Measurements from ENCODE around the gene SEC31A.
"Not testable (repeated sequence)": the region's sequence is repeated elsewhere in the genome, so short reads cannot be mapped to it uniquely, and the experiment has no call there.

Gene SEC31A

DNA sequence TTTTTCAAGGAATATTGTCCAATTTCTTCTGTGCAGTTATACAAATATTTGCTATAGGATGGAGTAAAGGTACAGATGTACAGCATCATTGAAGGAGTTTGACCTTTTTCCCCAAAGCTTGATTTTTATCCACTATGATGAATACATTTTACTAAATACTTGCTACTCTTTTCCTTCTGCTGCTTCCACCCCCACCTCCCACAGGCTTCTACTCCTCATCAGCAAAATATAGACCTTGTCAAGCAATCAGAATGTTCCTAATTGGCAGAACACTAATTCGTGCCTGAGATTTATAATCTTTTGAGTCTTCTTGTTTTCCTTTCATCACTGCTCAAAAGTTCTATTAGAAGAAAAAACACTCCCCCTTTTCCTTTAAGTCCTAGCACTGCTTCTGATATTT, 5.8 kb upstream of the SEC31A start:
- no peak for DNase-seq

DNA sequence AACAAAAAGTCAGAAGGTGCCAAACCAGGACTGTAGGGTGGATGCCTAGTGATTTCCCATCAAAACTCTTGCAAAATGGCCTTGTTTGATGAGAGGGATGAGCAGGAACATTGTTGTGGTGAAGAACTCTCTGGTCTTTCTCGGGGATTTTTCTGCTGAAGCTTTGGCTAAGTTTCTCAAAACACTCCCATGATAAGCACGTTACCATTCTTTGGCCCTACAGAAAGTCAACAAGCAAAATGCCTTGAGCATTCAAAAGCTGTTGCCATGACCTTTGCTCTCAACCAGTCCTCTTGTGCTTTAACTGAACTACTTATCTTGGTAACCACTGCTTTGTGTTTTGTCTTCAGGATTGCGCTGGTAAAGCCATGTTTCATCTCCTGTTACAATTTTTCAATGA, 3.0 kb upstream of the SEC31A start:
- no peak for DNase-seq

GRCh38 chr4:82892467-82892802, 1.5 kb upstream of the SEC31A start:
- DNase-seq: no peak

DNA sequence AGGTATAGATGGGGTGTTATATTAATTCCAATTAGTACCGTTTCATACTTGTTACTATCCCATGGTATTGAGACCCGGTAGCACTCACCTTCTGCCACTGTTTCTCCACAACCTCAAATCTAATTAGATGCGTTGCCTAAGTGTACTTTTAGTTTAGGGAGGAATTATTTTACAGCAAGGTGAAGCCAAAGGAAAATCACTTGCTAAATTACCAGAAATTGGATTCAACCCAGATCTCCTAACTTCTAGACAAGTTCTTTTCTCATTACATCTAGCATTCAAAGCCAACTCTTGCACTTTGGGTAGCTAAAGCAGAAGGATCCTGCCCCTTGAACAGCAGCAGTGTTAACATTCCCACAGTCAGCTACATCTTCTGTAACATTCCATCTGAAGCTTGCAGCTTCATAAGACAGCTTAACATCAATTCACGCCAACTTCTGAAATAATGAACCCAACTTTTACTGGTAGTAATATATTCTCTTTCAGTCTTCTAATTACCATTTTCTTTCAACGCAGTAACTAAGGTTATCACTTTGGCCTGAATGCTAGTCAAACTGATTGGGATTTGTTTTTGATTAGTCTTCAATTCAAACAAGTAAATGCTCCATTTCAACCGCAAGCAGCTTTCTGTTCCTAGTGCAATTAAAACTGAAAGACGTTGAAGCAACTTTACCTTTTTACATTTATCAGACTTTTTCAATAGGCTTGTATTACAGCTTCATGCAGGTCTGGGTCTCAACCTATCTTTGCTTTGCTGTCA, 934 bp upstream of the SEC31A start:
- DNase-seq: no peak

DNA sequence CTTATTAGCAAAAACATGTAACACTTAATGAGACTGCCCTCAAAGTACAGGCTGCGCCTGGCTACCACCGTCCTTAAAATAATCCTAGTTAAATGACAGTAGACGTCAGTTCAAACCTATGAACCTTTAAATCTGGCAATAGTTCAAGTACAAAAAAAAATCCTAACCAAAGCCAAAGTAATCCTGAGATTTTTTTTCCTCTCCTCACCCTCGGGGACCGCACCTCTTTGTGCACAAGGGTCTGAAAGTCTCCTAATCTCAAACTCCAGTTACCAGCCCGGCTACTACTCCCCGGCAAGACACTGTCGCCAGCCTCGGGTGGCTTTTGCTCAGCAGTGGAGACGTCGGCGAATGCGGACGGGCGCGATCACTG, 439 bp downstream of the SEC31A start:
- no peak for DNase-seq

DNA sequence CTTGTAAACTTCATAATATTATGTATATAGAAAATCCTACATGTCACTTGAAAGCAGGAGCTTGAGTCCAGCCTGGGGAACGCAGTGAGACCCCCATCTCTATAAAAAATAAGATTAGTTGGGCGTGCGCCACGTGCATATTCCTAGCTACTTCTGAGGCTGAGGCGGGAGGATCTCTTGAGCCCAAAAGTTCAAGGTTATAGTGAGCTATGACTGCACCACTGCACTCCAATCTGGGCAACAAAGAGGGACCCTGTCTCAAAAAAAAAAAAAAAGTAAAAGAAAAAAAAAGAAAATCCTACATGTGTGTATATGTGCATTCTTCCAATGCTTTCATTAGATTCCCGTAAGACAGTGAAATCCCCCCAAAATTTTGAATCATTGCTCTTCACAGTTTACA, 1.7 kb downstream of the SEC31A start:
- no peak for DNase-seq

DNA sequence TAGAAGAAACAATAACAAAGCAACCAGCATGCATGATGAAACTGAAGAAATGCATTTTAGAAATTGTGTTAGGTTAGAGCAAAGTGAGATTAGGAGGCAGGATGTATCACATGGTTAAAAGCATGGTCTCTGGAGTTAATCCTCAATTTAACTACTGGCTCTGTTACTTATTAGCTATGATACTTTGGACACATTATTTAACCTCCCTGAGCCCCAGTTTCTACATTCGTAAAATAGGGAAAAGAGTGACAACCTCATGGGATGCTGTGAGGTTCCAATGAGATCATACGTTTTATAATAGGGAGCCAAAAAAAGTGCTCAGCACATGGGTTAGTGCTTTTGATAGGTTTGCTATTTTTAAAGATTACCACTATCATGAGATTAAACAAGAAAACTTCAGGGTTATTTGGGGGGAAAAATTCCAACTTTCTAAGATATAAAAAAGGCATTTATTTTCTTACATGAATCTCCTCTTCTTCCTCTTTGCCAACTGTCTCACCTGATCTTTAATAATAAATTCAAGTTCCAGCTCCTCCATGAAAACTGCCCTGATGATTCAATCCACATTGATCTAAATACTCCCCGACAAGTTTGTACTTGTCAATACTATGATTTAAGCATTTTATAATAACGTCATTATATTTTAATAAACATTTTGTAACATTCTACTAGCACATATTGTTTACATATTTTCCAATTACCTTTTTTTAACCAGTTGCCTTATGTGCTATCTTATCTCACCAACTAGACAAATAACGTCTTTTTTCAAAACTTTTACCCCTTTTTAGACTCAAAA, 4.6 kb downstream of the SEC31A start:
- DNase-seq: no peak

GRCh38 chr4:82885410-82885809, 5.5 kb downstream of the SEC31A start:
- DNase-seq: no peak

- DNase-seq: no peak
Observed at GRCh38 chr4:82868572-82868971, 22.4 kb downstream of the SEC31A start.

DNA sequence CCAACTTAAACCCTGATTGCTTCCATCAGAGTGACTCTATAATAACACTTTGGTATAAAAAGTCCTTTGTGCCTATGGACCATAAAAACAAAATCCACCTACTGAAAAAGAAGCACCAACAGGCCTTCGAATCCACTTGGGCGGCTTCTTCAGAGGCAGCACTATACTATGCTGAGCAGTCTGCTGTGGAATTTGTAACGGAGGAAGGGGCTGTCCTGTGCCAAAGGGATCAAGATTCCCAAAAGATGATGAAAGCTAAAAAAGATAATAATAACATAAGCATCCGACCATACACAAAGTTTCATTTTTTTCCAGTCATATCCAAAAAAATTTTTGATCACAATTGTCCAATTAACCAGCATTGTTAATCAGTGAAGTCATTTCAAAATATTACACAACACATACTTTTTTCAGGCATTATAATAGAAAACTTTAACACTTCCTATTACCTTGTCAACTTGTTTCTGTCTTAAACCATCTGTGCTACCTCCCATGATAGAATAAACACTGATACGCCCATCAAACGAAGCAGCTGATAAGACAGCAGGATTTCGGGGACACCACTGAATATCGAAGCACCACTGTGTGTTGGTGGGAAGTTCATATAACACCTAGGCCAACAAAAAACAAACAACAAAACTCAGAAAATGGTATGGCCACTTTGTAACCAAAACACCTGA, 24.1 kb downstream of the SEC31A start:
- DNase-seq: no peak

DNA sequence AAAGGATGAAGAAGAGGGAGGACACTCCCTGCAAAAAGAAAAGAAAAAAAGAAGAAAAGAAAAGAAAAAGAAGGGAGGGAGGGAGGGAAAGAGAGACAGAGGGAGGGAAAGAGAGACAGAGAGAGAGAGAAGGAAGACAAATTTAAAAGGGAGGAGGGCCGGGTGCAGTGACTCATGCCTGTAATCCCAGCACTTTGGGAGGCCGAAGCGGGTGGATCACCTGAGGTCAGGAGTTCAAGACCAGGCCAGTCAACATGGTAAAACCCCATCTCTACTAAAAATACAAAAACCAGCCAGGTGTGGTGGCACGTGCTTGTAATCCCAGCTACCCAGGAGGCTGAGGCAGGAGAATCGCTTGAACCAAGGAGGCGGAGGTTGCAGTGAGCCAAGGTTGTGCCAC, 24.9 kb downstream of the SEC31A start:
- DNase-seq: not testable (repeated sequence)

DNA sequence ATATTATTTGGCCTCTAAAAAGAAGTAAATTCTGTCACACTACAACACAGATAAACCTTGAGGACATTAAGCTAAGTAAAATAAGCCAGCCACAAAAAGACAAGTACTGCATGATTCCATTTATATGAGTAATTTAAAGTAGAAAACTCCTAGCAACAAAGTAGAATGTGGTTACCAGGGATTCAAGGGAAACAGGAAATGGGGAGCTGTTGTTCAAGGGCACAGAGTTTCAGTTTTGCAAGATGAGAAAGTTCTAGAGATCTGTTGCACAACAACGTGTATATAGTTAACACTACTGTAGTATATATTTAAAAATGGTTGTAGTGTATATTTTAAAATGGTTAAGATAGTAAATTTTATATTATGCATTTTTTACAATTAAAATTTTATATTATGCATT, 25.4 kb downstream of the SEC31A start:
- peak; percentile 63 for DNase-seq

DNA sequence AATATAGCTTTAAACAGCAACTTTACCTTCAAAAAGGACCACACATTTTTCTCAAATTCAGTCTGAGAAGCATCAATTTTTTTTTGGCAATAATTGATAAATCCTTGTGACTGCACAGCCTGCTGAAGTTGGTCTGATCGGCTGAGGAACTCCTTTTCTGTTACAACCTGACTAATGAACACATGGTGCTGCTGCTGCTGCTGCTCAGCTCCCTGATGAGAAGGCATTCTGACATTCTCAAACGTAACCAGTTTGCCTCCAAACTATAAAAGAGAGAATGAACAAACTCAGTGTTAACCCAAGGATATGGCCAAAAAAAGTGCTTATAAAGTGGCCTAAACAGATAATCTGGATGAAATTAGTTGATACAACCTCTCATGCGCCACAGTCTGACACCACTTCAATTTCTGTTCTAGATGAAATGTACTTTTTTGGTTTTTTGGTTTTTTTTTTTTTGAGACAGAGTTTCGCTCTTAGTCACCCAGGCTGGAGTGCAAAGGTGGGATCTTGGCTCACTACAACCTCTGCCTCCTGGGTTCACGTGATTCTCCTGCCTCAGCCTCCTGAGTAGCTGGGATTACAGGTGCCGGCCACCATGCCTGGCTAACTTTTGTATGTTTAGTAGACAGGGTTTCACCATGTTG, 26.5 kb downstream of the SEC31A start:
- no peak for DNase-seq

DNA sequence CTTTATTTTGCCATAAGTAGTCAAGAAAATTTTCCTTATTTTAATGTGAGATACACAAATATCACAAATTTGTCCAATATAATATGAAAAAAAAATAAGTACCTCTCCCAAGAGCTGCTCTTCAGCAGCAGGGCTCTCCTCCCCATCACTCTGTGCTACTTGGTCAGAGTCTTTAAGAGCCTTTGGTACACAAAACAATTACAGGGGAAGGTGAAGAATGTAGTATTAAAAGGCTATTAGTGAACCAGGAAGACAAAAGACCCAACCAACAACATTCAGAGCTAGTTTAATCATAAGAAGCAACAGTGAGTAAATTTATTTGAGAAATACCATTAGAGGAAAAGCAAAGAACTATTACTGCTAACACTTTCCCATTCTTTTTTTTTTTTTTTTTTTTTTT, 29.4 kb downstream of the SEC31A start:
- DNase-seq: no peak

DNA sequence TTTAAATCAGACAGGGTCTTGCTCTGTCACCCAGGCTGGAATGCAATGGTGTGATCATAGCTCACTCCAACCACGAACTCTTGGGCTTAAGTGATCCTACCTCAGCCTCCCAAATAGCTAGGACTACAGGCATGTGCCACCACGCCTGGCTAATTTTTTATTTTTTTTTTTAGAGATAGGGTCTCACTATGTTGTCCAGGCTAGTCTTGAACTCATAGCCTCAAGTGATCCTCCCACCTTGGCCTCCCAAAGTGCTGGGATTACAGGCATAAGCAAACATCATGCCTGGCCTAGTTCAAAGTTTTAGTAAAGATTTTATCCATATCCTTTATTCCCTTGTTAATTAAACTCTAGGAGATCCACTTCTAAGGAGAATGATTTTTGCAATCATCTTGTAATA, 30.5 kb downstream of the SEC31A start:
- DNase-seq: not testable (repeated sequence)

DNA sequence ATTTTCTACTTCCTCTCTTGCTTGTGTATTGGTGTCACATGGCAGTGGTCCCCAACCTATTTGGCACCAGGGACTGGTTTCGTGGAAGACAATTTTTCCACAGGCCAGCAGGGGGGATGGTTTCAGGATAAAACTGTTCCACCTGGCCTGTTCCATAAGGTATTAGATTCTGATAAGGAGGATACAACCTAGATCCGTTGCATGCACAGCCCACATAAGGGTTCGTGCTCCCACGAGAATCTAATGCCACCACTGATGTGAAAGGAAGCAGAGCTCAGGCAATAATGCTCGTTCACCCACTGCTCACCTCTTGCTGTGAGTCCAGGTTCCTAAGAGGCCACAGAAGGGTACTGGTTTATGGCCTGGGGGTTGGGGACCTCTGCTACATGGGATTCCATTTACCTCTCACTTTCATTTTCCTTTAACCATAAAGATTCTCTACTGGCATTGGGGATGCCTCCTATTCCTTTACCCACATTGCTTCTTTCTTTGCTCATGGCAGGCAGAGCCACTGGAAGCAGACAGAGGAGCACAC, 38.1 kb downstream of the SEC31A start:
- no peak for DNase-seq

DNA sequence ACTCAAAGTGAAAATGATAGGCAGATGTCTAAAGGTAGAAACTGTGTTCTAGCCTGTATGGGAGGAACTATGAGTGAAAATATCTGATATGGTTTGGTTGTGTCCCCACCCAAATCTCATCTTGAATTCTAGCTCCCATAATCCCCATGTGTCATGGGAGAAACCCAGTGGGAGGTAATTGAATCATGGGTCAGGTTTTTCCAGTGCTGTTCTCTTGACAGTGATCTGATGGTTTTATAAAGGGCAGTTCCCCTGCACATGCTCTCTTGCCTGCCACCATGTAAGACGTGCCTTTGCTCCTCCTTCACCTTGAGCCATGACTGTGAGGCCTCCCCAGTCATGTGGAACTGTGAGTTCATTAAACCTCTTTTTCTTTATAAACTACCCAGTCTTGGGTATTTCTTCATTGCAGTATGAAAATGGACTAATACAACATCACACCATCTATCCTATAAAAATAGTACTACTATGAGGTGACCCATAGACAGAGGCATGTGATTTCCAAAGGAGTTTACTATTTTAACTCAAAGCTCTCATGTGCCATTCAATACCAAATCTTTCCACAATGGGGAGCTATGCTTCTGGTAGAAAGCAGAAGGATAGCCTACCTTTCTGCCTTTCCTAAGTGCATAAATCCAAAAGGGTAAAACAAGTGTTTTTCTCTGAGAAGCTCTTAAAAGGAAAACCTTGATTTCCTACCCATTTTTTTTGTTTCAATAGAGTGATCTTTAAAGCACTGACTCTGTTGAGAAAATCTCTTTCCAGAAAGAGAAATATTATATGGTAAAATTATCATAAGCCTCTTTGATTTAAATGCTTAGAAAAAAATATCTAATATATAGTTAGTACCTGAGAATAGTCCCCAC, 38.8 kb downstream of the SEC31A start:
- DNase-seq: peak; percentile 58

GRCh38 chr4:82851318-82851717, 39.6 kb downstream of the SEC31A start:
- no peak for DNase-seq

- DNase-seq: no peak
Observed at GRCh38 chr4:82850684-82851083, 40.3 kb downstream of the SEC31A start.

- DNase-seq: no peak
Observed at GRCh38 chr4:82848706-82849105, 42.2 kb downstream of the SEC31A start.

DNA sequence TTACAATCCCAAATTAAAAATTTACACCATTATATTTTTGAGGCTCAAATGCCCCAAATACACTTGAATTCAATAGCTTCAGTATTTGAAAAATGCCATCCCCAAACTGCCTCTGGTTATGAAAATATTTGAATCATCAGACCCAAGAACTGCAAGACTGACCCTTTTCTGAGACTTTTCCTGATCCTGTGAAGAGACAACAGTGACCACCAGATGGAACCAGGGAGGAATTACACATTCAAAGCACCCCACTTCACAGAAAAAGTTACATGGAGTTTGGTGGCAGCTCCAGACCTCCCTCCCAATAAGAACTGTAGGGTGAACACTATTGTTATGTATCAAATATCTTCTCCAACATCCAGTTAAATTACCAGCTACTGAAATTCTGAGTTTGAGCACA, 48.4 kb downstream of the SEC31A start:
- DNase-seq: no peak

GRCh38 chr4:82839624-82840023, 51.3 kb downstream of the SEC31A start:
- no peak for DNase-seq
